IPS-15b (cell line): ENCODE results near the gene GZMM.
"Not testable (repeated sequence)": the region's sequence is repeated elsewhere in the genome, so short reads cannot be mapped to it uniquely, and the experiment has no call there.

Source experiments
- H3K27me3 ChIP-seq: one replicate; pipeline ENCODE4 v1.6.1; 2013; ENCODE audit warnings: low read length; ENCODE audit not compliant: control insufficient read depth, insufficient read depth
- H3K36me3 ChIP-seq: one replicate; pipeline ENCODE4 v1.6.1; 2013; ENCODE audit warnings: low read length; ENCODE audit not compliant: control insufficient read depth, insufficient read depth
- H3K4me1 ChIP-seq: one replicate; pipeline ENCODE4 v1.6.1; 2013; ENCODE audit warnings: mild to moderate bottlenecking, low read length; ENCODE audit not compliant: control insufficient read depth, insufficient read depth
- H3K4me3 ChIP-seq: one replicate; pipeline ENCODE4 v1.5.1; 2013; ENCODE audit warnings: low read depth, low read length
- H3K9ac ChIP-seq: one replicate; pipeline ENCODE4 v1.6.1; 2013; ENCODE audit warnings: low read depth, mild to moderate bottlenecking, low read length
- H3K9me3 ChIP-seq: one replicate; pipeline ENCODE4 v1.6.1; 2013; ENCODE audit warnings: mild to moderate bottlenecking, low read length; ENCODE audit not compliant: control insufficient read depth, insufficient read depth

GZMM gene

GRCh38 chr19:585146-585545 lies 41.3 kb downstream of the GZMM start:
- not testable (repeated sequence) for H3K4me3 ChIP-seq, H3K9ac ChIP-seq, H3K4me1 ChIP-seq, H3K9me3 ChIP-seq
- Histone ChIP-seq H3K27me3 (peaks cover 11% of the 10 kb centered on the region), H3K36me3 (peaks cover 28% of the 10 kb centered on the region)

DNA sequence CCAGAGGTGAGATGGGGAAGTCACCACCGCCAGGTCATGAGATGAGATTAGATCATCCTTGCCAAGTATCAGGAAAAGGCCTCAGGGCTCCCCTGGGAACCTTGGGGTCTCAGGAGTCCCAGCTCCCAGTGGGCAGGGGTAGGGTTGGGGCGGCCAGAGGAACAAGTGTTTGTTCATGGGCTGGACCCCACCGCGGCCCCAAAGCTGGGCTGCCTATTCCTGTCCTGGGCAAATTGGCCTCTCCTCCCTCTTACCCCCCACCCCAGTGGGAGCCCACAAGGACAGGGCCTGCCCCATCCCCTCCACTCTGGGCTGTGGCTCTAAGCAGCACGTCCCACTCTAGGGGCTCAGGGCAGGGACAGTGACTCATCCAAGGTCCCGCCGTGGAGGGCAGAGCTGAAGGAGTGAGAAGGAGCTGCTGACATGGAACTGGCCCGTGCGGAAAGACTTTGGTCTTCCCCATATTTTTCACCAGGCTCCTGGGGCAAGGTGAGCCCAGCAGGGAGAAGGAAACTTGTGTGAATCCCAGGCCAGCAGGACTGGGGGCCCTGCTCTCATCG lies 41.8 kb downstream of the GZMM start:
- Histone ChIP-seq H3K36me3 (peaks cover 24% of the 10 kb centered on the region), H3K4me3 (no peak overlapping the region), H3K4me1 (no peaks in the 10 kb centered on the region), H3K9me3 (no peaks in the 10 kb centered on the region), H3K9ac (no peak overlapping the region), H3K27me3 (peaks cover 11% of the 10 kb centered on the region)

- Histone ChIP-seq H3K4me3 (peak overlapping the region; percentile 4), H3K27me3 (peaks cover 18% of the 10 kb centered on the region), H3K9me3 (no peaks in the 10 kb centered on the region), H3K4me1 (no peaks in the 10 kb centered on the region), H3K9ac (no peak overlapping the region), H3K36me3 (peaks cover 3% of the 10 kb centered on the region)
Observed at GRCh38 chr19:588093-588740, 44.4 kb downstream of the GZMM start.

DNA sequence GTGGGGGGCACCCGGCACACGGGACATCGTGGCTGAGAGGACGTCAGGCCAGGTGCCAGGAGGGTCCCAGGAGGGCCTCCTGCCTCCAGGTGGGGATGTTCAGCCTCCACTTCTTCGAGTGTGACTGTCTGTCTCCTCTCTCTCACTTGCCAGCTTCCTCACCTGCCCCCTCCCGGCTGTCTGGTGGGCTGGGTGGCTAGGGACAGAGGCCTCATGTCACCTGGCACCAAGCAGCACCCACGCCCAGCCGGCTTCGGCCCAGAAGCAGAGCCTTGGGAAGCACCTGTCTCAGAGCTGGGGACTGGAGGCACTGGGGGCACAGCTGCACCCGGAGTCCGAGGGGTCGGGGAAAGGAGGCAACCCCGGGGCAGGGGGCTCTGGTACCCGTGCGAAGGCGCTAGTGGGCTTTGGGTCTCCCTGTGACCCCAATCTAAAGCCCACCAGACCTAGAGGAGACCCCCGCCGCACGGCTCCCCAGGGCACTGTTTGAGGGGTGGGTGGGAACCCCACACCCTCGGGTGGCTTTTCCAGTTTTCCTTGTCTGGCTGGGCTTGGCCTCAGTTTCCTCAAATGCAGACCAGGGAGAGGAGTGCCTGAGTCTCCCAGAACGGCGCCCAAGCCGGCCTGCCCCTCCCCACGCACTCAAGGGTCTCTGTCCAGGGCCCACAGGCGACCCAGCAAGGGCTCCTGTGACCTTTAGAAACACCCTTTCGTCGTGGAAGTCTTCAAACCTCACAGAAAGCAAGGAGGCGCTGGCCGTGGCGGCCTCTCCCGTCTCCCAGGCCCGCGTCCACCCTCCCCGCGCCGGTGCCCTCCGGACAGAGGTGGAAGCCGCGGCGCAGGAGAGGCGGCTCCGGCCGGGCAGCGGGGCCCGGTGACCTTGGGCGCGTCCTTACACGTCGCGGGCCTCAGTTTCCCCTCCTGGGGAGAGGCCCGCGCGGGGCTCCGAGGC lies 45.2 kb downstream of the GZMM start:
- peak overlapping the region; percentile 39 for H3K4me3 ChIP-seq
- H3K9ac ChIP-seq, result no peak overlapping the region
- H3K27me3 ChIP-seq, result peaks cover 18% of the 10 kb centered on the region
- H3K9me3 ChIP-seq, result no peaks in the 10 kb centered on the region
- H3K4me1 ChIP-seq, result no peaks in the 10 kb centered on the region
- H3K36me3 ChIP-seq, result no peaks in the 10 kb centered on the region

GRCh38 chr19:589693-590395 lies 46.0 kb downstream of the GZMM start, which contains the start of gene HCN2:
HCN2 (plus strand) TSS chr19:589881; CDS start chr19:589946, 65 bp downstream.
- no peaks in the 10 kb centered on the region for H3K4me1 ChIP-seq
- peak within 1 kb of the TSS; percentile 39 for H3K4me3 ChIP-seq
- no peaks in the 10 kb centered on the region for H3K36me3 ChIP-seq
- H3K27me3 ChIP-seq, result peaks cover 18% of the 10 kb centered on the region
- H3K9ac ChIP-seq, result no peak within 1 kb of the TSS
- H3K9me3 ChIP-seq, result no peaks in the 10 kb centered on the region

DNA sequence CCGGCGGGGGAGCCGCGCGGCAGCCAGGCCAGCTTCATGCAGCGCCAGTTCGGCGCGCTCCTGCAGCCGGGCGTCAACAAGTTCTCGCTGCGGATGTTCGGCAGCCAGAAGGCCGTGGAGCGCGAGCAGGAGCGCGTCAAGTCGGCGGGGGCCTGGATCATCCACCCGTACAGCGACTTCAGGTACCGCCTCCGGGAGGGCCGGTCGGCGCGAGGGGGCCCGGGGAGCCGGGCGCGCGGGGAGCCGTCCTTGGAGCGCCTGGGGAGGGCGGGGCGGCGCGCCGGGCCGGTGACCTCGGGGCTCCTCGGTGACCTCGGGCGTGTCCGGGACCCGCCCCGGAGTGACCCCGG lies 46.5 kb downstream of the GZMM start:
- Histone ChIP-seq H3K27me3 (peaks cover 18% of the 10 kb centered on the region), H3K4me3 (peak overlapping the region; percentile 35), H3K36me3 (no peaks in the 10 kb centered on the region), H3K4me1 (no peaks in the 10 kb centered on the region), H3K9me3 (no peaks in the 10 kb centered on the region), H3K9ac (no peak overlapping the region)

- Histone ChIP-seq H3K9ac (no peak overlapping the region), H3K36me3 (no peaks in the 10 kb centered on the region), H3K9me3 (no peaks in the 10 kb centered on the region), H3K4me3 (peak overlapping the region; percentile 8), H3K4me1 (no peaks in the 10 kb centered on the region), H3K27me3 (peaks cover 18% of the 10 kb centered on the region)
Observed at GRCh38 chr19:590750-591098, 46.9 kb downstream of the GZMM start.

- H3K36me3 ChIP-seq, result no peaks in the 10 kb centered on the region
- no peak overlapping the region for H3K4me3 ChIP-seq
- H3K27me3 ChIP-seq, result peaks cover 18% of the 10 kb centered on the region
- no peaks in the 10 kb centered on the region for H3K9me3 ChIP-seq
- H3K4me1 ChIP-seq, result no peaks in the 10 kb centered on the region
- H3K9ac ChIP-seq, result no peak overlapping the region
Observed at GRCh38 chr19:591099-591958, 47.5 kb downstream of the GZMM start.

DNA sequence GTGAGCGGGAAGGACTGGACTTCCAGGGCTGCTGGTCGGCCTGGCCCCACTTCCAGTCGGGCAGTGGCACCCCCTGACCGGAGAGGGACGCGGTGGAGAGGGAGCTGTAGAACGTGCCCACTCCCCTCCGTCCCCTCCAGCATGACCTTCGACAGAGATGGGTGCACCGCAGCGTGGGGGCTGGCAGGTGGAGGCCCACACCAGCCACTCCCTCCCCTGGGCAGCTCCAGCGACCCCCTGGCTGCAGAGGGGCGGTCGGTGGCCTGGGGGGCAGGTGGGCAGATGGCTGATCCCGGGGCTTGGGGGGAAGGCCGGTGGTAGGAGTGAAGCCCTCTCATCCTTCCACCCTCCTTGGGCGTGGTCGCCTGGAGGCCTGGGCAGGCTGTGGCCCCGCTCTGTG lies 48.2 kb downstream of the GZMM start:
- Histone ChIP-seq H3K4me1 (no peaks in the 10 kb centered on the region), H3K9me3 (no peaks in the 10 kb centered on the region), H3K4me3 (no peak overlapping the region), H3K9ac (no peak overlapping the region), H3K36me3 (no peaks in the 10 kb centered on the region), H3K27me3 (peaks cover 18% of the 10 kb centered on the region)

- Histone ChIP-seq H3K36me3 (no peaks in the 10 kb centered on the region), H3K9ac (no peak overlapping the region), H3K4me1 (no peaks in the 10 kb centered on the region), H3K9me3 (no peaks in the 10 kb centered on the region), H3K27me3 (peaks cover 18% of the 10 kb centered on the region), H3K4me3 (no peak overlapping the region)
Observed at GRCh38 chr19:593055-593454, 49.2 kb downstream of the GZMM start.

DNA sequence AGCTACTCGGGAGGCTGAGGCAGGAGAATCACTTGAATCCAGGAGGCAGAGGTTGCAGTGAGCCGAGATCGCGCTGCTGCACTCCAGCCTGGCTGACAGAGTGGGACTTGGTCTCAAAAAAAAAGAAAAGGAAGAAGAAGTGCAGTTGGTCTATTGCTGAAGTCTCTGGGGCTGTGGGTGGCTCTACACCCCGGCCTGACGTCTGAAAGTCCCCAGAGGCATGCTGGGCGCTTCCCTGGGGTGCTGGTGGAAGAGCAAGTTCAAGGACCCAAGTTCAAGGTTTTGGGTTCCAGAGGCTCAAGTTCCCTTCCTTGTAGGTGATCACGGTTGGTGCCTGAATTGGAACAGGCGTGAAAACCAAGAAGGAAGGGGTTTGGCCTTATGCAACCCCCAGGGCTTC lies 49.7 kb downstream of the GZMM start:
- H3K27me3 ChIP-seq, result peaks cover 15% of the 10 kb centered on the region
- no peaks in the 10 kb centered on the region for H3K36me3 ChIP-seq
- no peak overlapping the region for H3K4me3 ChIP-seq
- H3K9ac ChIP-seq, result no peak overlapping the region
- no peaks in the 10 kb centered on the region for H3K4me1 ChIP-seq
- no peaks in the 10 kb centered on the region for H3K9me3 ChIP-seq
